CD4-positive, alpha-beta T cell treated with Interleukin-6 at 100 ng/mL for 8 hours (primary cell): Measurements from ENCODE around the gene PIGB.
"Not testable (repeated sequence)": the region's sequence is repeated elsewhere in the genome, so short reads cannot be mapped to it uniquely, and the experiment has no call there.

Experiments
- DNase-seq: peaks from one replicate; pipeline ENCODE4 v3.0.0-alpha.2; 2020; ENCODE audit warnings: mixed read lengths, low spot score

Gene PIGB

DNA sequence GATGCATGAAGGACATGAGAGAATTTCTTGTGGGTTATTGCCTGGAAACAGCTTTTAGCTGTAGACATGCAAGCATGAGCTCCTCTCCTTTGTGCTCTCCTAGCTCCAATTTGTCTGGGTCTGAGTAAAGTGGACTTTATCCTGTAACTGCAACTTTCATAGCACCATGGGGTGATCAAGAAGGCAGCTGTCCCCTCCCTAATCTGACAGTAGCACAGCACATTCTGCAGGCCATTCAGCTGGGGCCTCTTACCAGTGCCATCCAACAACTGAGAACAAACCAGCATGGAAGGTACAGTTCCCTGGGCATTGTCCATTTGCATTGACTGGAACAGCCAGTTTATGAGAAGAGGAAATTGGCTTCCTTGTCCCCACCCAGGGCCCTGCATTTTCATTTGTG lies 21.7 kb upstream of the PIGB start:
- DNase-seq: no peak

DNA sequence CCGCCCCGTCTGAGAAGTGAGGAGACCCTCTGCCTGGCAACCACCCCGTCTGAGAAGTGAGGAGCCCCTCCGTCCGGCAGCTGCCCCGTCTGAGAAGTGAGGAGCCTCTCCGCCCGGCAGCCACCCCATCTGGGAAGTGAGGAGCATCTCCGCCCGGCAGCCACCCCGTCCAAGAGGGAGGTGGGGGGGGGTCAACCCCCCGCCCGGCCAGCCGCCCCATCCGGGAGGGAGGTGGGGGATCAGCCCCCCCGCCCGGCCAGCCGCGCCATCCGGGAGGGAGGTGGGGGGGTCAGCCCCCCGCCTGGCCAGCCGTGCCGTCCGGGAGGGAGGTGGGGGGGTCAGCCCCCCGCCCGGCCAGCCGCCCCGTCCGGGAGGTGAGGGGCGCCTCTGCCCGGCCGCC lies 16.2 kb upstream of the PIGB start:
- not testable (repeated sequence) for DNase-seq

DNA sequence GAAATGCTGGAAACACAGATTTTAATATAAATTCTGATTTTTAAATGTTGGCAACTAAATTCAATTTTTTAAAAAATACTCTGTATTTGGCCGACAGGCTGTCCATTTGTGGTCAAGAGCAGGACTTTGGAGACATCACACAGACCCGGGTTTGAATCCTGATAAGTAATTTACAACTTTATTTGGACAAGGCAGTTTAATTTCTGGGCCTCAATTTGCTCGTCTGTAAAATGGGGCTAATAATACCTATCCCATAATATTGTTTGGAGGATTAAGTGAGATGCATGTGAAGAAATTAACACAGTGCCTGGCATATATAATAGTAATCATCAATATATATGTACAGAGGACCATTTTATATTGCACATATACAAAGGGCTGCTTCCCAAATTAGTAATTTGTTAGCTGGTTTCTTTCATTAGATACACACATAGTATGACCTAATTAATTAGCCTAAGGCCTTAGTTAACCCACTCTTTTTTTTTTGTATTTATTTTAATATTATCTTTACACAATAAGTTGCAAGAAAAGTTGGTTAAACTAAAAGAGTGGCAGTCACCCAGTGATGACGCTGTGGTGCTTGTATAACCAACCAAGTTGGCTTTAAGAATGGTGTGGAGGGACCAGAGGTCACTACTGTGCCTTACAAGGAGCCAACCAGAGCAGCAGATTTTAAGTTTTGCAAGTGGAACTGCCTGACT lies 665 bp downstream of the PIGB start:
- no peak for DNase-seq

DNA sequence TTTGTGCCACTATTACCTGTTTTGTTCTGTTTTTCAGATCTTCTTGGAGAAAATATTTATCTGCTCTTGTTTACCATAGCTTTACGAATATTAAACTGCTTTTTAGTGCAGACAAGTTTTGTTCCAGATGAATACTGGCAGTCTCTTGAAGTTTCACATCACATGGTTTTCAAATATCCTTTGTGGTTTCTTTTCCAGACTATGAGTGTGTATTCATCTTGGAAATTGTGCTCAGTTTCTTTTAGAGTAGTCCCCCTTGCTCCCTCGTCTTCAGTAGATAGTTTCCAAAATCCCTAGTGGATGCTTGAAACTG lies 1.2 kb downstream of the PIGB start:
- DNase-seq: no peak

DNA sequence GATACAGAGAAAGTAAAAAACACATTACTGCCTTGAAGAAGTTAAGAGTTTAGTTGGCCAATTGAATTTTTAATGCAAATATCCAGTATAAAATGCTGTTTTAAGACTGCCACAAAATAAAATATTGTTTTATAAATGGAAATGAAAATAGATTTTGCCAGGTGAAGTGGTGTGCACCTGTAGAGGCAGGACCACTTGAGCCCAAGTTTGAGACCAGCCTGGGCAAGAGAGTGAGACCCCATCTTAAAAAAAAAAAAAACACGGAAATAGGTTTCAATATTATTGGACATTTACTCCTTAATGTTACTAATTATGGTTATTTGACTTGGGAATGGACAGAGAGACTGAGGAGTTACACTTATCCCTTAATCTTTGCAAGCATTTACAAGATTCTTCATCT lies 1.9 kb downstream of the PIGB start:
- no peak for DNase-seq

DNA sequence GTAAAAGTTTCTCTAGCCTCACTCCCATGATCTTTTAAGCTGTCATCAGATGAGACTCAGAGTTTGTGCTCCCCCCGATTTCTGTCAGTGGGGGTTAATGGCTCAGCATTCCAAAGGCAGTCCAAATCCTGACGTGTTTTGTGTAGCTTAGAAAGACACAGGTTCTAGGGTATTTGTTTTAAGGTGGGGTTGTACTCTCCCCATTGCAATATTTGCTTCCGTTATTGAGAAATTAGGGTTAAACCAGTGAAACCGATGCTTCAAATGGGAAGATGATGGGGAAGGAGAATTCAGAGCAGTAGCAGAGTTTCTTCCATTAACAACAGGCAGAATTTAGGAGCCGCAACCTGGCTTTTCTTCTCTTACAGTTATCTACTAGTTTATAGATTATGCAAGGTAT lies 3.4 kb downstream of the PIGB start:
- DNase-seq: no peak

DNA sequence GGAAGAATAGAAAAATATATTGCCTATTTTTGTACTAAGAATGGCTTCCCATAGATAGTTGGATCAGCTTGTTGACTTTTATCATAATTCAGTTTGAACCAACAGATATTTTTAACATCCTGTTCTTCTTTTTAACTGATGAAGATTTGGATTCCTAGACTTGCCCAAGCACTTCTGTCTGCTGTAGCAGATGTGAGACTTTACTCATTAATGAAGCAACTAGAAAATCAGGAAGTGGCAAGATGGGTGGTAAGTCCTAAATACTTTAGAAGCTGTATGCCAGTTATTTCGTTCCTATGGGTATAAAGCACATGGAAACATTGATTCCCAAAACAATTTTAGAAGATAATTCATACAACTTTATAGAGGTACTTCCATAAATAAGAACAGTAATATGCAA lies 8.4 kb downstream of the PIGB start:
- DNase-seq: no peak

- DNase-seq: no peak
These were observed 15.3 kb downstream of the PIGB start for GRCh38 chr15:55334371-55334770.

- no peak for DNase-seq
These were observed 16.0 kb downstream of the PIGB start for GRCh38 chr15:55334997-55335396.

GRCh38 chr15:55337160-55337559 lies 18.1 kb downstream of the PIGB start:
- DNase-seq: no peak

- no peak for DNase-seq
These were observed 24.1 kb downstream of the PIGB start for GRCh38 chr15:55343168-55343567.

DNA sequence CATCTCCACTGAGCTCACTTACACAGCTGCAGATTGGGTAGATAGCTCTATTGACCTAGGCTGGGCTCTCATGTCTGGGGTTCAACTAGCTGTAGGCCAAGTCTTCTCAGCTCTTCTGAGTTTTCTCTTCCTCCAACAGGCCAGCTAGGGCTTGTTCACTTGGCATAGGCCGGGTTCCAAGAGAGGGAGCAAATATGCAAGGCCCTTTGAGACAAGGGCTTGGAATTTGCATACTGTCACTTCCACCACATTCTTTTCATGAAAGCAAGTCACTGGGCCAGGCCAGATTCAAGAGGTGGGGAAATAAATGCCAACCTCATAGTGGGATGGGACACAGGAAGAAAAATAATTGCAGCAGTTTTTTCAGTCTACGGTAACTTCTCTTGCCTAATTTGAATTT lies 25.2 kb downstream of the PIGB start:
- DNase-seq: no peak

GRCh38 chr15:55348281-55348778 lies 29.3 kb downstream of the PIGB start:
- no peak for DNase-seq

- DNase-seq: no peak
These were observed 30.3 kb downstream of the PIGB start for GRCh38 chr15:55349282-55349681.

DNA sequence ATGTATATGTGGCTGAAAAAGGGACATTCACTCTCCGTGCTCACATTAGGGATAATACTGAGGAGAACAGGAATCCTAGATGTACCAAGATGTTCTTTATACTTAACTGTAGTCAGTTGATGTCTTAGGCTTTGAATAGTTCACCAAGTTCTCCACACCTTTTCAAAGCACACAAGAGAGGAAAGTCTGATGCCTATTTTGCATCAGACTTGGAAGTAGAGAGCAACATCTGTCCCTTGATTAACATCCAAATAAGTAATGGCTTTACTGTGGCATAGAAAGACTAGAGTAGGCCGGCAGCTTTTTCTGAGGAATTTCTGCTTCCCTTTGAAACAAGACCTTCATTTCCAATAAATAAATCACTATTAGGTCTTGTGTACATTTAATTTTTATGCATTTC lies 34.0 kb downstream of the PIGB start:
- no peak for DNase-seq

DNA sequence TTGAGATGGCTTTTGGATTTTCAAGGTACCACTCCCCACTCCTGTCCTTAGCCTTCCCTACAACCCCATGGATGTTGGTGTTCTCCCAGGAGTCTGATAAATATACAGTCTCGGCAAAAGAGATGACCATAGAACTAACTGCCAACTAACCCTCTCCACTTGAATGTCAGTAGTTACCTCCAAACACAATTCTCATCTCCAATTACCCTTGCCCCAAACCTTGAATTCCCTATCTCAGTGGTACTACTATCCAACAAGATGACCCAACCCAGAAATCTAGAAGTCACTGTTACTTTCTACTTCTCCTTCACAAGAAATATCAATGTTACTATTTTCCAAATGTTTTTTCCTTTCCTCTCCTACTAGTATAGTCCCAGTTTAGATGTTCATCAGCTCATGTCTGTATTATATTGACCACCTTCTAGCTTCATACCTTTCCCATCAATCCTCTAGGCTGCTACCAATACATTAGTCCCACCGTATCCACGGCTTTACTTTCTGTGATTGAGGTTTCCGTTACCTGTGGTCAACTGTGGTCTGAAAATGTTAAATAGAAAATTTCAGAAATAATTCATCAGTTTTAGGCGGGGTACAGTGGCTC lies 38.1 kb downstream of the PIGB start:
- no peak for DNase-seq

DNA sequence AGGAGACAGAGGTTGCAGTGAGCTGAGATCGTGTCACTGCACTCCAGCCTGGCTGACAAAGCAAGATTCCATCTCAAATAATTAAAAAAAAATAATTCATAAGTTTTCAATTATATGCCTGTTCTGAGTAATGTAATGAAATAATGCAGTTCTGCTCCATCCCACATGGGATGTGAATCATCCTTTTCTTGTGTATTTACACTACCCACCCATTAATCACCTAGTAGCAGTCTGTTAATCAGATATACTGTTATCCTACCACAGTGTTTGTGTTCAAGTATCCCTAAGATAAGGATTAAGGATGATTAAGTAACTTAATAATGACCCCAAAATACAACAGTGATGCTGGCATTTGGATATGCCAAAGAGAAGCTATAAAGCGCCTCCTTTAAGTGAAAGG lies 38.8 kb downstream of the PIGB start:
- DNase-seq: no peak

GRCh38 chr15:55358471-55358870 lies 39.4 kb downstream of the PIGB start:
- DNase-seq: no peak

DNA sequence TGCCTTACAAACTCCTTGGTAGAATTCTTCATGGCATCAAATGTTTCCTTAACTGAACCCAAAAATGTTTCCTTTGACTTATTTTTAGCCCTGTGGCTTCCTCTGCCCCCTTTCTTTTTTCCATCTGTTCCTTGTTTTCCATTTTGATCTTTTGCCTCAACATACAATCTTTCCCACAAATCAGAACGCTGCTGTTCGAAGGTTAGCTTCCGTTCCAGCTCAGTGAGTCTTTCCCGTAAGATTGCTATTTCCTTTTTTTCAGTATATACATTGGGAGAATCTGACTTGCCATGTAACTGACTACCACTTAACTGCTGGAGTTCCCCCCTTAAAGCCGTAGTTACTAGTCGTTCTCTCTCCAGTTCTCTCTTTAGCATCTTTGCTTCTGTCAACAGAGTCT lies 41.2 kb downstream of the PIGB start:
- DNase-seq: no peak

DNA sequence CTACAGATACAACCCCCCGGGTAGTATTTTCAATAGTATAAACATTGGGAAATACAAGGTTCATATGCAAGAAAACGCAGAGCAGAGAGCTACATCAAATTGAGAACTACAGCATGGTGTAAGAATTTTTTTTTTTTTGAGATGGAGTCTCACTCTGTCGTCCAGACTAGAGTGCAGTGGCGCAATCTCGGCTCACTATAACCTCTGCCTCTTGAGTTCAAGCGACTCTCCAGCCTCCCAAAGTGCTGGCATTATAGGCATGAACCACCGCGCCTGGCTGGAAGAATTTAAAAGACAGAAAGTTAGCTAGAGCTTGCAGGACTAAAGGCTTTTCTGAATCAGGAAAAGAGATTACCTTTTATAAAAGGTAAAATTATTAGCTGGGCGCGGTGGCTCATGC lies 42.0 kb downstream of the PIGB start:
- DNase-seq: no peak

GRCh38 chr15:55362641-55363040 lies 43.6 kb downstream of the PIGB start:
- no peak for DNase-seq

- DNase-seq: no peak
These were observed 48.0 kb downstream of the PIGB start for GRCh38 chr15:55366981-55367380.

DNA sequence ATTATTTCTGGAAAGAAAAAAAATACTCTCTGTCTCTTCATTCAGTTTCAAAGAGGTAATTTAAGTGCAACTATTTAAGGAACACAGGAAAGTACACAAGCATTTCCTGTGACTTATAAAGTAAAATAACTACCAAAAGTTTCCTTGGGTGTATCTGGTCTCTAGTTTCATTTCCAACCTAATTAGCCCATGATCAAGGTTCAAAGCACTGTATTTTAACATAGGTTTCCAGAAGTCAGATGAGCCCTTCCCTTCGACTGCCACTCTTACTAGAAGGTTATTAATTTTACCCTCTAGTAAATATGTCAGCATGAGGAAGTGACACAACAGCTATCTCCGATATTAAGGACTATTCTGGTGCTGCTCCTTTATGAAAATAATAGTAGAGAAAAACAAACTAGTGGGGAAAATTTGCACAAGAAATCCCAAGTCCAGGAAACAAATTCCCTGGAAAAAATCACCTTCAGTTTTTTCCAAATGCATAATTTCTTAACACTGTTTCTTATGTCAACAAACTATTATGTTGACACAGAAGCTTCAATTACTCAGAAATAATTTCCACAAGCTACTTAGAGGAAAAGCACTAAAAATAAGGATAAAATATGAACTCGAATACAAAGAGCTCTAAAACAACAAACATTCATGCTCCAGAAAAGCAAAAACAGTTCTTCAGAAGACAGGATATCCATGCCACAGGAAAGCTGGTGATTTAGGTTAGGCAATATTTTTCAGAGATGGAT lies 53.8 kb downstream of the PIGB start:
- no peak for DNase-seq

DNA sequence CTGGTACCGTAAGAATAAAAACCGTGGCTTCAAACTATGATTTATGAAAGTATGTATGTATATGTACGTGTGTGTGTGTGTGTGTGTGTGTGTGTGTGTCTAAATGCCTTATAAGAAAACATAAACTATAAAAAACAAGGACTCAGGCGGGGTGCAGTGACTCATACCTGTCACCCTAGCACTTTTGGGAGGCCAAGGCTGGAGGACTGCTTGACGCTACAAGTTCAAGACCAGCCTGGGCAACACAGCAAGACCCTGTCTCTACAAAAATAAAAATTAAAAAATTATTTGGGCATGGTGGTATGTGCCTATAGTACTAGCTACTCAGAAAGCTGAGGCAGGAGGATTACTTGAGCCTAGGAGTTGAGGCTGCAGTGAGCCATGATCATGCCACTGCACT lies 60.1 kb downstream of the PIGB start:
- DNase-seq: no peak
